GM18502 (cell line): ENCODE data around the gene DDX53.

Source experiments
- ATAC-seq: cut with Tn5 transposase; IDR thresholded peaks from one replicate; pipeline ENCODE4 v1.9.1; 2021; ENCODE audit warnings: mild to moderate bottlenecking; ENCODE audit not compliant: unreplicated experiment, poor library complexity

The DDX53 gene

DNA sequence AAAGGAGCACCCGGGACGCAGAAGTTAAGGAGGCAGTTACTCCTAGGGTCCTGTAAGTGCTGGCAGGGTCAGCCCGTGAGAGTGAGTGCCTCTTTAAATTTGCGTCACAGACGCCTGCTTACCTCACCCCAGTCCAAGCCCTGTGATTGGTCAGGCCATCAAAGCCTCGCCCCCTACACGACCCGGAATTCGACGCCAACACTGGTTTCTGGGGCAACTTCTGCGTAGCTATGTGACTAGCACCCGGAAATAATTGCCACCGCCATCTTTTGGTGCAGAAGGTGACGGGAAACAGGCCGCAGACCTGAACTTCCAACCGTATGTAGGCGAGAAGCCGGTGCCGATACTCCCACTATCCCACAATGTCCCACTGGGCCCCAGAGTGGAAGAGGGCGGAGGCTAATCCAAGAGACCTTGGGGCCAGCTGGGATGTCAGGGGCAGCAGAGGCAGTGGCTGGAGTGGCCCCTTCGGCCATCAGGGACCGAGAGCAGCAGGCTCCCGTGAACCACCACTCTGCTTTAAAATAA lies at the start of gene DDX53:
Gene DDX53, plus strand, starts transcription at position 265 of the 528 bp plus-strand sequence. Its CDS starts 98 bp downstream, at position 363.
- ATAC-seq = no peak

DNA sequence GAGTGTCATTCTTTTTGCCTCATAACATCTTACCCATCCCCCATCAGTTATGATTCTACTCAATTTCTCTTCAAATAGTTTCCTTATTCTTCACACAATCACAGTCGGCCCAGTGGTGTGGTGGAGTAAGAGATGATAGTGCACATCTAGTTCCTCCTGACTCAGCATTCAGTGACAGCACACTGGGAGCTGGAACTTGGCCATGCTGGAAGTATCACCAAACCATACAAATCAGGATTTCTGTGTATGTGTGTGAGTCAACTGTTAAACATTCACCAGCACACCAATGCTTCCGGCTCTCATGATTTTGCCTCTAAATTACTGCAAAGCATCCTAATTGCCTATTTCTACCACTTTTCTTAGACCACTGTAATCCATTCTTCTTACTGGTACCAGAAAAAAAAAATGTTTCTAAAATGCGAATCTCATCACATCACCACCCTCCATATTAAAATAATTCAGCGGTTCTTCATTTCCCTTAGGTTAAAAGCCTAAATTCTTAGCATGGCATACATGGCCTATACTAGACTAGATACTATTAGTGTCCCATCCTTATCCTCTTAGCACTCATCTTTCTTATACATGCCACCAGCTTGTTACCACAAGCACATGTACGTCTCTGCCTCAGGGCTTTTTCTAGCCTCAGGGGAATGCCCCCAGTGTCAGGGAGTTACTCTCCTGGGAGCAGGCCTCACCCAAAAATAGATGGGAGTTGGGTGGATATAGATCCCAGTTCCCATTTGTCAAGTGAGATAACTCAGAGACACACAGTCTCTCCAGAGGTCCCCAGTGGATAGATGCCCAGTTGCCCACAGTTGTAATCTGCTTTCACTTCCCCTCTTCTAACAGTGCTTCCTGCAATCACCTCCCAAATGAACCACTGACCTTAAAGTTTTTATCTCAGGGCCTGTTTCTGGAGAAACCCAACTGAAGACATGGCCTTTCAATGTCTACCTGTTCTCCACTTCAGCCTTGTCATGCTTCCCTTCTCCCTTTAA lies 49.2 kb upstream of the DDX53 start:
- no peak for ATAC-seq

DNA sequence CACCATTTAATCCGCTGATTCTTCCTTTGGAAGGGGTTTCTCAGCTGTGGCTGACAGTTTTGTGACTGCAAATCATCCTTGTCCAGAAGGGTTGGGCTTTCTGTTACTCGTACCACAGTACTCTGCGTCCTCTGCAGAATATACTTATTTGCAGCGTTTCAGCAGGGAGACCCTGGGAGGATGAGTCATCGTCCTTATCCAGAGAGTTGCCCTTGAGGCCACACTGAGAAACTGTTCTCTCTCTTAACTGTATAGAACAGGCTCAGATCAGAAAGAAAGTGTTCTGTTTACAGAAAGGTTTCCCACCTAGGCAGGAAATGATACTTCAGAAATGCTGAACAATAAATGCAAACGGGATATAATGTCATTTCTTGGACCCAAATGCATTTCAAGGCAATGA lies 47.8 kb upstream of the DDX53 start:
- ATAC-seq = no peak

DNA sequence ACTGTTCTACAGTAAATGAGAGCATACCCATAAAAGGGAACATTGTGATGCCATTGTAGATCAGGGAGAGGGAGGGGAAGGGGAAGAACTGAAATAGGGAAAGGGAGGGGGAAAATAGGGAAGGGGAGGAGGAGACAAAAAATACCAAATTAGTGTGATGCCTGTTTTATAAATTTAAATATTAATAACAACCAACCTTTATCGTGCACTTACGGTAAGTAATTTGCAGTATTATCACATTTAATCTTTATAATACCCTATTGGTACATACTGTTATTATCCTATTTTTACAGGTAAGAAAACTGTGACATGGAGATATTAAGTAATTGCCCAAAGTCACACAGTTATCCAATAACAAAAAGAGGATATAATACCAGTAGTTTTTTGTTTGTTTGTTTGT lies 41.5 kb upstream of the DDX53 start:
- no peak for ATAC-seq

DNA sequence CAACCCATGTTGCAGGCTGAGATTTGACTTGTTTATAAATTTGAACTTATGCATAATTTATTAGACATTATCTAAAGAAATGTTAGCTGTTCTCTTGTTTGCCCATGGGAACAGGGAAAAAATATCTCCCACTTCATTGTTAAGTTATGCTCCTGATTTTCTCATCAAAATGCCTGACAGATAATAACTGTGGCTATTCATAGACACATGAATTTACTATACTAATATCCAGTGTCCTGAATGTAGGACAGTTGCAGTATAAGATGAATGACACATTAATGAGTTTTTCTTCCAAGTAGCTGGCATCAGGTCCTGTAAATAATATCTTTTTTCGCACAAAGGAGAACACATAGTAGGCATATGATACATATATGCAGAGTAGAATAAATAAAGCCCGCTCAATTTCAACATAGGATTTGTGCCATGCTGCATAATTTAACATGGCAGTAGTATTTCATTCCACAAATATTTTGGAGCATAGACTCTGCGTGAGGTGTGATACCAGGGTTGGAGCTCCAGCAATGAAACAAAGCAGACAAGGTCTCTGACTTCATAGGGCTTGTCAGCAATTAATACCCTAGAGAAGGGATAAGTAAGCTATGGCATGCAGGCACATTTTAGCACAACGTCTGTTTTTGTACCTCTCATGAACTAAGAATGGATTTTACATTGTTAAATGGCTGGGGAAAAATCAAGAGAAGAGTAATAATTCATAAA lies 40.4 kb upstream of the DDX53 start:
- no peak for ATAC-seq

DNA sequence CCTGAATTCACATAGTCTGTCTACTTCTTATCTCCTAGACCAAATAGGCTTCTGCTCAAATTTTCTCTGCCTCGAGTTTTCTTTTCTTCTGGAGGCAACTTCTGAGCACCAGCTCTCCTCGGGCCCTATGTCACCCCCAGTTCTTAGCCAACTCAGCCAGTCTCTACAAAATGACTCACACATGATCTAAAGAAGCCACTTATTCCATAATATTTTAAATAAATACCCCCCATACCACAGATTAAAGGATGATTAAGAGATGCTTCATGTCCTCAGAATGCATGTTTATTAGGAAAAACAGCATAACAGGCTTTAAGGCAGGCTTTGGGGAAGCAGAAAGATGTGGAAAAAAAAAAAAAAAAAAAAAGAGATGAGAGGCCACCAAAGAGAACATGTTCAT lies 36.6 kb upstream of the DDX53 start:
- ATAC-seq = no peak

DNA sequence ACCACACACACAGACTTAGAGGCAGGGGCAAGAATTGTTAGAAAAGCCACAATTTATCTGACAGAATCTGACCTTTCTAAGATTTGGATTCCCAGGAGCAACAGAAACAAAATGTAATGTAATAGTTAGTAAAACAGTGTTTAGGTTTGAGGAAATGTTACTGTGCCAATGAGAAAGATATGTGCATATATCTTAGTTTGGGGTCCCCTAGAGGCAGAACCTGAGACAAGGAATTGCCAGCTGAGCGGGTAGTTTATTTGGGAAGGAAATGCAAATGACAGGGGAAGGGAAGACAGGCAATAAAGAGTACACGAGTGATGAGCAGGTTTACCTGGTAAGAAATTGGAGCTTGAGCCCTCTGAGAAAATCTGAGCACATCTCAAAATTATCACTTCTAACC lies 31.3 kb upstream of the DDX53 start:
- ATAC-seq = no peak

DNA sequence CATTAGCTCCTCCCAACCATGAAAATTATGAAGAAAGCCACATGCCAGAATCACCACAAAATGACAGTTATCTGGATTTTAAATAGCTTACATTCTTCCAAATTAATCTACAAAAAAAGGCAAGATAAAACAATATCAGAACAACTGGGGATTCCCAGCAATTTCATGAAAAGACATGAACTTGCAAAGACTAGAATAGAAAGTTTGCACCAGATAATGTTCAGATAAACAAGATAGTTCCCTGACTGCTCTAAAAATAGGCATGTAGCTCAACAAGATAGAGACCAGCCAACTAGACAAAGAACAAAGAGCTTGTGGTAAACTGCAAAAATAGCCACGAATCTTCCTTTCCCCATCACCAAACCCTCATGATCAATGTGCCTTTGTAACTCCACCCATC lies 30.3 kb upstream of the DDX53 start:
- ATAC-seq = no peak

DNA sequence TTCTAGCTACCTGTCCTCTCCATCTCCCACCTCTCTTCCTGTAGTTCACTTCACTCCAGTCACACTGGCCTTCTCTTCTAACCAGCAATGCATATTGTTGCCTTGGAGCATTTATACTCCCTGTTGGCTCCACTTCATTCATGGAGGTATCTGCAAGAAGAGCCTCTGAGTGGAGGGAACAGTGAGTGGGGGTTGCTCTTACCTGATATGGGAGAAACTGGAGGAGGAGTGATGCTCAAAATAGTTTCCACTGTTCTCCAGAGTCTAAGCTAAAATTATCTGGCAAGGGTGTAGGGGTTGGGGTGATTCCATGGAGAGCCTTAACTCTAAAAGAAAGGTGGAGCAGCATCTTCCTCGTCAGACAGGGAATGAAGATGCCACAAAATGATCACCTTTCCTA lies 28.9 kb upstream of the DDX53 start:
- ATAC-seq = no peak

DNA sequence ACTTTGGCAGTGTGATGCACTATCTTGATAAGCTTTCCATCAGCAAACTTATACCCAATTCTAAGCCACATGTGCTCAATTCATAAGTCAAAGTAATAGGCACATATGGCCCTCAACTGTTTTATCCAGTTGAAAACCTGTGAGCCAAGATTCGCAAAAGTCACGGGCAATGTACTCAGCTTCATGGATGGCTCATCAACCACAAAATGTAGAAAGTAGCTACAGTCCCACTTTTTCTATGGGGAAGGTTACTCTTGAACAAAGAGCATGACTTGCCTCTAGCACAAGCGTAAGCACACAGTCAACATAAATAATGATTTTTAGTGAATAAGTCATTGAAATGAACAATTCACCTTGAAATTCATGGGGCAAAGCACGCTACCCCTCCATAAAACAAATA lies 25.1 kb upstream of the DDX53 start:
- no peak for ATAC-seq

DNA sequence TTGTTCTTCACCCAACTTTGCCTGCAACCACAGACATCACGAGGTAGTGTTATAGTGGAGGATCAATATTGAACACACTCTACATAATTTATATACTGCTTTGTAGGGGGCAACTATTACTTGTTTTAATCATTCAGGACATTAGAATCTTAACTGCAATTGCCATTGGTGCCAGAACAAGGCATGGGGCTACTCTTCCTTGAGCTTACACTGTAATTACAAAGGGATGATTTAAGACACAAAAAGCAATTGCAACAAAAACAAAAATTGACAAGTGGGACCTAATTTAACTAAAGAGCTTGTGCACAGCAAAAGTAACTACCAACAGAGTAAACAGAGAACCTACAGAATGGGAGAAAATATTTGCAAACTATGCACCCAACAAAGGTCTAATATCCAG lies 24.0 kb upstream of the DDX53 start:
- ATAC-seq = no peak

DNA sequence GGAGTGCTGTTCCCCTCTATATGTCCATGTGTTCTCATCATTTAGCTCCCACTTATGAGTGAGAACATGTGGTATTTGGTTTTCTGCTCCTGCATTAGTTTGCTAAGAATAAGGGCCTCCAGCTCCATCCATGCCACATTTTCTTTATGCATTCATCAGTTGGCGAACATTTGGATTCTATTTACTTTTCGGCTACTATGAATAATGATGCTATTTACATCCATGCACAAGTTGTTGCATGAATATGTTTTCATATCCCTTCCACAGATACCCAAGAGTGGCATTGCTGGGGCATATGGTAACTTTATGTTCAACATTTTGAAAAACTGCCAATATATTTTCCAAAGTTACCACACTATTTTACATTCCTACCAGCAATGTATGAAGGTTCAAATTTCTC lies 13.8 kb upstream of the DDX53 start:
- no peak for ATAC-seq

DNA sequence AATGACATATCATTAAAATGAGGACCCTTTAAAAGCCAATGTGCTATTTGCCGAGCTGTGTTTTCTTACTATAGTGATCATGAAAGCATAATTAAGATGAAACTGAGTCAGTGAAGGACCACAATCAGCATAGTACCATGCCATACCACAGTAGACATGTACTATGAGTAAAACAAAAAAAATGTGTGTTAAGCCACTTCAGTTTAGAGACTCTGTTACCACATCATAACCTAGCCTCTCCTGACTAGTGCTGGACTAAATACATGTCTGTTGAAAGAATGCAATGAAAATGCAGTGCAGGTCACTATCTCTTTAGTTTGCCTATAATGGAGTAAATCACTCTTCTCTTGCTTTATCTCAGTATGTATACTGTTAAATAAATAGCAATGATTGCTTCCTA lies 12.3 kb upstream of the DDX53 start:
- no peak for ATAC-seq

DNA sequence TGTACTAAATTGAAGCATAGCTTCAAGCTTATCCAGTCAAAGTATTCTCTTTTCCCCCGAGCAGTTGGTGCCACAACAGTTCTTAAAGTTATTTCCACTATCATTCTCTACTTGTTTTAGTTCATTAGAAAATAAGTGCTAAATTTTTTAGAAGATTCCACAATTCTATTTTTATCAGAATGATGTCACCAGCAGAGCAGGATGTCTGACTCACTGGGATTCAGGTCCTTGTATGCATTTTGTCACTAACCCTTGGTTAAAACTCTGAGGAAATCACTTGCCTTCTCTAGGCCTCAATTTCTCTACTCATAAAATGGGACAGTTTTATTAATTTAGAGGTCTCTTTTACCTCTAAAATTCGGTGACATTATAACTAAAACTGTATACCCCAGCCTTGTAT lies 3.4 kb downstream of the DDX53 start:
- no peak for ATAC-seq

DNA sequence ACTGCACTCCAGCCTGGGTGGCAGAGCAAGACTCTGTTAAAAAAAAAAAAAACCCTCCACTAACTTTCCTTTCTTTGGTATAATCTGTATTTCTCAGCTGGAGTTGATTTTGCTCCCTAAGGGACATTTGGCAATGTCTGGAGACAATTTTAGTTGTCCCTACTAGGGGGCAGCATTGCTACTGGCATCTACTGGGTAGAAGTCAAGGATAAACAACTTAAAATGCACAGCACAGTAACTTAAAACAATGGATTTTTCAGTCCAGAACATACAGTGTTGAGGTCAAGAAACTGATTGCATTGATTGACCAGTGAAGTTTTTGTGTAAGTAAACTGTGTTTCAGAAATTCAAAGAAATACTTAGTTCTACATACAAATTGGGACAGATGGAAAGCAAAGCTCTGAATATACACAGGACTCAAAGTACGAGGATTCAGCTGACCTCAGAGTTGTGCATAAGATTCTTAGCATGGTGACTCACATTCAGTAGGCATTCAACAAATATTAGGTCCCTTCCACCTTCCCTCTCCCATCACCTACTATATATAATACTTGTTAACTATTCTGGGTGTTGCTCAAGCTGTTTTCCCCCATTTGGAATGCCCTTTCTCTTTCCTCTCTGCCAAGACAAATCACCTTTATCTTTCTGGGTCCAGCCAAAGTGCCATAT lies 8.8 kb downstream of the DDX53 start:
- no peak for ATAC-seq

DNA sequence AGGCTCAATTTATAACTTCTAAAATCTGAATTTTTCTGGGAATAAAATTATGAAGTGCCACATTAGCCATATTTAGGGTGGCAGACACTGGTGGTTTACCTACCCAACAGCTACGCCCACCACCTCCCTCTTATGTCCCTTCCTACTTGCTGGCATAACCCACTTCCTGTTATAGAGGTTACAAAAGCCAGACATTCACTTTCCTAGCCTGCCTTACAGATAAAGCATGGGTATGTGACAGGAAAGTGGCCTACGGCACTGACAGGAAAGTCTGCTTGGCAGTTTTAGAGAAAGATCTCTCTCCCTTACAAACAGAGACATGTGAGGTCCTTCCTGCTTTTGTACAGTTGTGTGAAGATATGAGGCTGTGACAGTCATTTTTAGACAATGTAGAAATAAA lies 12.4 kb downstream of the DDX53 start:
- ATAC-seq = no peak

DNA sequence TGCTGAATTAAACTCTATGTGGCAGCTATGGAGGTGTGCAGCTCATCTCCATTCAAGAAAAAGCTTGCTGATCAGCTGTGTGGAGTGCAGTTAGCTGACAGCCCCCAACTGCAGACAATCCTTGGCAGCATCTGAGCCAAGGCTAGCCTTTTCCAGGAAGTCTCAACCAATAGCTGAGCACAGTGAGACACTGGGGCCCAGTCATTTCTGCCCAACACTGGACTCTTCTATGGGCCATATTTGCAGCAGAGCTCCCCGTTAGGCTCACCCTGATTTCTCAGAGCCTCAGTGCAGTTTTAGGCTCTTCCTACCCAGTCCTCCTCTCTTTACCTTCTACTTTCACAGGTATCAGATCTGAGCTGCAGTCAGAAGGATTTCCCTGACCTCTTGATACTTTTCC lies 12.9 kb downstream of the DDX53 start:
- ATAC-seq = no peak

DNA sequence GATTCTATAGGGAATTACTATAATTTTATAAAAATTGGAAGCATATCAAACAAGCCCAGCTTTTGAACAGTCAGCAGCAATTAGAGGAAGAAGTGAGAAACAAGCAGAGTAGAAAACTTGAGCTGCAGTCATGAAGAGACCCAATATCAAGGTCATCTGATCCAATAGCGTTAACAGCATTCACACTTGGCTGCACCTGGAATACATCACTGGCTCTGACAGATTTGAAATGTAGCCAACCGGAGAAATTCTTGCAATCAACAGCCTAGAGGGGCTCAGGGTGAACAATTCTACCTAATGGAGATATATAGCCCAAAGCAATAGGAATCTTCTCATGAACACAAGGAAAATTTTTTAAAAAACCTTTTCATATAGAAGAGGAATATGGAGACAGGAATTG lies 13.6 kb downstream of the DDX53 start:
- no peak for ATAC-seq

DNA sequence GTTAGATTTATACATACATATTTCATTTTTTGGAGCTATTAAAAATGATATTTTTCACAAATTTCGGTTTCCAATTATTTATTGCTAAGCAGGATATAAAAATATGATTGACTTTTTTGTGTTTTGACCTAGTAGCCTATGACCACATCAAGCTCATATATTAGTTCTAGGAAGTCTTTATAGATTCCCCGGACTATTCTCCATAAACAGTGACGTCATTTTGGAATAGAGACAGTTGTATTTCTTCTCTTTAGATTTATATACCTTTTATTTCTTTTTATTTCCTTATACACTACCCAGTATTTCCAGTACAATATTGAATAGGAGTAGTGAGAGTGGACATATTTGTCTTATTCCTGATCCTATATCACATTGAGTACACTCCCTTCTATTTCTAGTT lies 31.8 kb downstream of the DDX53 start:
- no peak for ATAC-seq

DNA sequence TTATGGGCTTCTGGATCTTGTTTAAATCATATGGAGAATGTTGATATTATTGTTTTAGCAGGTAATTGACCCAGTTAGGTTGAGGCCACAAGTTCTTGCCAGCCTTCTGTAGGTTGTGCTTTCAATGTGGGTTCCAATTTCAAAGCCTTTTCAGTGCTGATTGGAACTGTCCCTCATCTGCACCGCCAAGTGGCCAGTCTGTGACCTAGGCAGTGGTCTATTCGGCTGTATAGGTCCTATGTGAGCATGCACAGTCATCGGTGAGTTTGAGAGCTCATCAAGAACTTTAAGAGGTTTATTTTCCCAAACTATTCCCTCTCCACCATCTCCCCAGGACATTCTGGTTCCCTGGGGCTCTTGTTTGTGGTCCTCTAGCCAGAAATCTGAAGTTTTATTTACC lies 35.7 kb downstream of the DDX53 start:
- no peak for ATAC-seq

DNA sequence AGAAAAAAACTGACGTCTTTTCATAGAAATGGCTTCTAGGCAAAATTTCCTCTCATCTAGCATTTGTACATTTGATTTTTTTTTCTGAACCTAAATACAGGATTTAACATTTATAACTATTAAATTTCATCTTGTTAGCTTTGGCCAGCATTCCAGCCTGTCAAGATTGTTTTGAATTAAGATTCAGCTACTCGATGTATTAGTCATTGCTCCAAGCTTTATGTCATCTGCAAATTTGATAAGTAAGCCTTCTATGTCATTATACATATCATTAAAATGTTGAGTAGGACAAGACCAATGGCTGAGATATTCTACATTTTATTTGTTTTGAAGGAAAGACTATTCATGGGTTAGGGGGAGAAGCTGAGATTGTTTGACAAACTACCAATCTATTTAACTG lies 46.7 kb downstream of the DDX53 start:
- no peak for ATAC-seq
